Activated CD8-positive, alpha-beta memory T cell treated with anti-CD3 and anti-CD28 coated beads for 48 hours (primary cell): ENCODE data around the gene VKORC1.

Source experiments
- DNase-seq, 3 experiments: peaks; one replicate each; pipeline ENCODE4 v3.0.0-alpha.2; 2020; ENCODE audit warnings: low read depth in 2 of 3, low spot score in 2 of 3

The VKORC1 gene

DNA sequence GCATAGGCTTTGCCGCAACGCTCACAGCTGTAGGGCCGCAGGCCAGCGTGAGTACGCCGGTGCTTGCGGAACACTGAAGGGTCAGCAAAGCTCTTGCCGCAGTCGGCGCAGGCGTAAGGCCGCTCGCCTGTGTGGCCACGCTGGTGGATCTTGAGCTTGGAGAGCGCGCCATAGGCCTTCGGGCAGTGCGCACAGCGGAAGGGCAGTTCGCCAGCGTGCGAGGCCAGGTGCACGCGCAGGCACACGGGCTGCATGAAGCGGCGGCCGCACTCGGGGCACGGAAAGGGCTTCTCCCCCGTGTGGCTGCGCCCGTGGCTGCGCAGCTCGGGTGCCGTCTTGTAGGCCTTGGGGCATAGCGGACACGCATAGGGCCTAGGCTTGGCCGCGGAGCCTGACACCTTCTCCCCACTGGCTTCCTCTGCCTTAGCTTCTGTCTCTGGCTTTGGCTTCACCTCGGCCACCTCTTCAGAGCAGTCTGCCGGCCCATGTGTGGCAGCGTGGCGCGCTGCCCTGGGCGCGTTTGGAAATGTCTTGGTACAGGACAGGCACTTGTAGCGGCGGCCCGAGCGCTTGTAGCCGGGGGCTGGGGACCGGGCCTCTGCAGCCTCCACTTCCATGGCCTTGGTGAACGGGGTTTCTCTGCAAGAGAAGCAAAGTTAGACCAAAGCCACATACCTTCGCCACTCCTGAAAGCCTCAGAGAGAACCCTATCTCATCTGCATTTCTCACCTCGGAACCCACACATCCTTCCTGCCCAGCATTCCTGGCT, 30.6 kb downstream of the VKORC1 start:
- DNase-seq = no peak

GRCh38 chr16:31063495-31063842, 31.1 kb downstream of the VKORC1 start:
- DNase-seq = no peak

DNA sequence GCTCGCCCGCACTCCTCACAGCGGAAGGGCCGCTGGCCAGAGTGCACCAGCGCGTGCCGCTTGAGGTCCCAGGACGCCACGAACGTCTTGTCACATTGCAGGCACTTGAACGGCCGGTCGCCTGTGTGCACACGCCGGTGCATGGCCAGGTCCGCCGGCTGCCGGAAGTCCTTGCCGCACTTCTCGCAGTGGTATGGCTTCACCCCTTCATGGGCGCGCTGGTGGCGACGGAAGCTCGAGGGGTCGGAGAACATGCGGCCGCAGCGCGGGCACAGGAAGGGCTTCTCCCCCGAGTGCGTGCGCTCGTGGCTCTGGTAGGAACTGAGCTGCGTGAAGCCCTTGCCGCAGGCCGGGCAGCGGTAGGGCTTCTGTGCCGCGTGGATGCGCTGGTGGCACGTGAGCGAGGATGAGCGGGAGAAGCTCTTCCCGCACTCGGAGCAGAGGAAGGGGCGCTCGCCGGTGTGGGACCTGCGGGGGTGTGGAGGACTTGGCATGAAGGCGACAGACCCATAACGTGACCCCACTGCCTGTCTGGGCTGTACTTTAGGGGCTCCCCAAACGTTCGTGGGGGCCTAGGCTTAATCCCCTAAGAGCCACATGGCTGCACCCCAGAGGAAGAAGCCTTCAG, 32.7 kb downstream of the VKORC1 start:
- DNase-seq = no peak

GRCh38 chr16:31061126-31061812, 33.3 kb downstream of the VKORC1 start:
- DNase-seq = no peak

DNA sequence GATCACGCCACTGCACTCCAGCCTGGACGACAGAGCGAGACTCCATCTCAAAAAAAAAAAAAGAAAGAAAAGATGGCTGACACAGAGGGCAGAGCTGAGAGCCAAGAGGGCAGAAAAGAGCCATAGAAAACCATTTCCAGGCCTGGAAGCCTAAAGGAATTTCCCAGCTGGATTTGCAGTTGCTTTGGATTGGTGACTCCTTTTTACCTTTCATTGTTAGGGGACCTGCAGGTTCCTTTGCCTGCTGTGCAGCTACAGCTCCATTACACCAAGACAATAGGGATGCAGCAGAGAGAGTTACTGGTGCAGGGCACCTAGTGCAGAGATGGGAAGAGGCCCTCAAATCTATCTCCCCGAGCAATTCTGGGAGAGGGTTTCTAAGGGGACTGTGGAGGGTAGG, 39.0 kb downstream of the VKORC1 start:
- no peak for DNase-seq

DNA sequence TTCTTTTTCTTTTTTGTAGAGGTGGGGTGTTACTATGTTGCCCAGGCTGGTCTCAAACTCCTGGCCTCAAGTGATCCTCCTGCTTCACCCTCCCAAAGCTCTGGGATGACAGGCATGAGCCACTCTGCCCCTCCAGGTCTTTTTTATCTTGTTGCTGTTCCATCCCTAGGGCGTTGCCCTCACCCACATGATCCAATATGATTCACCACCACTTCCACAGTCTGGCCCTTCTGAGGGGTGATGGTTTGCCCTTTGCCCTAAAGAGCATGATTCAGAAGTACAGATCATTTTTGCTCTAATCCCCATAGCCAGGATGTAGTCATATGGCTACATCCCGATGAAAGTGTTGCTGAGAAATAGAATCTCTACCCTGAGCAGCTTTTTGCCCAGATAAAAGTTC, 42.5 kb downstream of the VKORC1 start:
- no peak for DNase-seq

- DNase-seq = no peak
Observed at GRCh38 chr16:31050280-31051030, 44.1 kb downstream of the VKORC1 start.

DNA sequence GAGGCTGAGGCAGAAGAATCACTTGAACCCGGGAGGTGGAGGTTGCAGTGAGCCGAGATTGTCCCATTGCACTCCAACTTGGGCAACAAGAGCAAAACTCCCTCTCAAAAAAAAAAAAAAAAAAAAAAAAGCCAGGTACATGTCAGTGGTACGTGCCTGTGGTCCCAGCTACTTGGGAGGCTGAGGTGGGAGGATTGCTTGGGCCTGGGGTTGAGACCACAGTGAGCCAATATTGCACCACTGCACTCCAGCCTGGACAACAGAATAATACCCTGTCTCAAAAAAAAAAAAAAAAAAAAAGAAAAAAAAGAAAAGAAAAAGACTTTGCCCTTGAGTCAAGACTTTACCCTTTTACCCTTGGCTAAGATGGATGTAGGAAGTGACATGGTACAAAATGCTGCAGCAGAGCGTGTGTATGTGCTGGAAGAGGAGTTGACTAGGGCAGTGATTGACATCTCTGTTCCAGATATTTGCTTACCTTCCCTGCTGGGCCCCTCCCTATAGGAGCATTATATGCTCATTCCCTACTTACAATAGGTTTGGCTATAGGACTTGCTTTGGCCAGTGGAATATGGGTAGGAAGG, 50.6 kb downstream of the VKORC1 start:
- DNase-seq = no peak

DNA sequence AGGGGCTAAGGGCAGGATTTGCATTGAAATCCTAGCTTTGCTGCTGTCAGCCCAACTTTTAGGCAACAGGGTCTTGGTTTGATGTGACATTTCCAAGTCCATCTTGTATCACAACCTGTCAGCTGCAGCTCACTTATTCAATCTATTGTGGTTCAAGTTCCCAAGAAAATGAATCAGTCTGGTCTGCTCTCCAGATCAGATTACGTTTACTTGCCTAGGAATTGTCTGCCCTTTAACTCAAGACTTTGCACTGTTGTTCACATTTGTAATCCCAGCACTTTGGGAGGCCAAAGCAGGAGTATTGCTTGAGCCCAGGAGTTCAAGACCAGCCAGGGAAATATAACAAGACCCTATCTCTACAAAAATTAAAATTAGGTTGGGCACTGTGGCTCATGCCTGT, 51.2 kb downstream of the VKORC1 start:
- no peak for DNase-seq

GRCh38 chr16:31042866-31043265, 51.7 kb downstream of the VKORC1 start:
- no peak for DNase-seq
